ENCODE data around the gene RHEX.
"Not testable (repeated sequence)": the region's sequence is repeated elsewhere in the genome, so short reads cannot be mapped to it uniquely, and the experiment has no call there.

RHEX gene

GRCh38 chr1:206030714-206031113, 22.3 kb upstream of the RHEX start:
- DNase-seq, result peak; percentile 60

- no peak for DNase-seq
These were observed 20.4 kb upstream of the RHEX start for GRCh38 chr1:206032380-206033140.

- DNase-seq, result no peak
These were observed 17.9 kb upstream of the RHEX start for GRCh38 chr1:206035027-206035426.

- DNase-seq, result no peak
These were observed 16.1 kb upstream of the RHEX start for GRCh38 chr1:206036663-206037455.

- DNase-seq, result no peak
These were observed 15.4 kb upstream of the RHEX start for GRCh38 chr1:206037581-206037980.

GRCh38 chr1:206039046-206039973, 13.7 kb upstream of the RHEX start:
- no peak for DNase-seq

GRCh38 chr1:206040328-206040727, 12.6 kb upstream of the RHEX start:
- no peak for DNase-seq

- DNase-seq, result no peak
These were observed 11.3 kb upstream of the RHEX start for GRCh38 chr1:206041640-206042039.

GRCh38 chr1:206047271-206047670, 5.7 kb upstream of the RHEX start:
- no peak for DNase-seq

- no peak for DNase-seq
These were observed 4.4 kb upstream of the RHEX start for GRCh38 chr1:206048582-206048981.

- DNase-seq, result no peak
These were observed 3.7 kb upstream of the RHEX start for GRCh38 chr1:206049293-206049692.

- DNase-seq, result no peak
These were observed 2.9 kb upstream of the RHEX start for GRCh38 chr1:206049919-206050600.

- DNase-seq, result peak; percentile 59
These were observed 2.2 kb upstream of the RHEX start for GRCh38 chr1:206050655-206051235.

GRCh38 chr1:206052231-206052865, 625 bp upstream of the RHEX start:
- not testable (repeated sequence) for DNase-seq

- DNase-seq, result not testable (repeated sequence)
These were observed 643 bp downstream of the RHEX start for GRCh38 chr1:206053616-206054015.

- DNase-seq, result not testable (repeated sequence)
These were observed 2.2 kb downstream of the RHEX start for GRCh38 chr1:206055069-206055625.

GRCh38 chr1:206055639-206056323, 2.8 kb downstream of the RHEX start:
- not testable (repeated sequence) for DNase-seq

GRCh38 chr1:206058289-206058926, 5.4 kb downstream of the RHEX start:
- DNase-seq, result not testable (repeated sequence)

- no peak for DNase-seq
These were observed 5.9 kb downstream of the RHEX start for GRCh38 chr1:206058927-206059292.

GRCh38 chr1:206059355-206059915, 6.5 kb downstream of the RHEX start:
- DNase-seq, result no peak
